Keratinocyte (primary cell): ENCODE data around the gene CPNE4. TPM values are rescaled to one million over a fixed set of nuclear protein-coding genes. Genes with fewer than 3 reads are reported as not detected.

Experiments
- DNase-seq: peaks from one replicate; pipeline ENCODE4 v3.0.0-alpha.2; 2011; ENCODE audit warnings: low read depth, missing footprints, low spot score
- FAIRE-seq: peaks from 2 replicates; lab custom pipeline; 2011; peaks lifted over from hg19 to GRCh38; lab: Jason Lieb, UNC
- H2AFZ ChIP-seq: 2 replicates; pipeline ENCODE4 v1.6.0; 2012; ENCODE audit warnings: low read length, control low read depth, inconsistent platforms; ENCODE audit not compliant: control insufficient read depth
- H3K27ac ChIP-seq: 2 replicates; pipeline ENCODE4 v1.5.1; 2011; ENCODE audit warnings: low read length; ENCODE audit not compliant: control insufficient read depth, insufficient read depth
- H3K27me3 ChIP-seq: 3 replicates; pipeline ENCODE4 v1.6.0; 2011; ENCODE audit warnings: low read length; ENCODE audit not compliant: control insufficient read depth, insufficient read depth; ENCODE audit errors: extremely low read depth
- H3K36me3 ChIP-seq, 2 experiments: 2 replicates in 1 of 2; 3 replicates in 1 of 2; pipeline ENCODE4 v1.5.1; 2011; ENCODE audit warnings: low read length in 2 of 2, mild to moderate bottlenecking in 1 of 2; ENCODE audit not compliant: control insufficient read depth in 2 of 2, insufficient read depth in 2 of 2; ENCODE audit errors: extremely low read depth in 1 of 2
- H3K4me1 ChIP-seq: 3 replicates; pipeline ENCODE4 v1.5.1; 2011; ENCODE audit warnings: low read length; ENCODE audit not compliant: control insufficient read depth, insufficient read depth; ENCODE audit errors: extremely low read depth
- H3K4me2 ChIP-seq: 3 replicates; pipeline ENCODE4 v1.6.0; 2011; ENCODE audit warnings: low read depth, low read length; ENCODE audit not compliant: control insufficient read depth, insufficient read depth; ENCODE audit errors: extremely low read depth
- H3K4me3 ChIP-seq, 3 experiments: fragments of 200-600 bp in 1 of 3; sonication (generic) in 1 of 3; 2 replicates in 2 of 3; 3 replicates in 1 of 3; pipeline ENCODE4 v1.5.1; 2011 to 2016; ENCODE audit warnings: low read length in 3 of 3, mild to moderate bottlenecking in 3 of 3, control low read depth in 2 of 3, inconsistent platforms in 1 of 3, low read depth in 1 of 3, mixed read lengths in 1 of 3, mixed run types in 1 of 3, moderate library complexity in 1 of 3; ENCODE audit not compliant: control insufficient read depth in 2 of 3, insufficient read depth in 2 of 3; ENCODE audit errors: extremely low read depth in 1 of 3
- H3K79me2 ChIP-seq: 2 replicates; pipeline ENCODE4 v1.6.0; 2012; ENCODE audit warnings: low read length; ENCODE audit not compliant: control insufficient read depth, insufficient read depth
- H3K9ac ChIP-seq: 3 replicates; pipeline ENCODE4 v1.6.0; 2011; ENCODE audit warnings: low read length; ENCODE audit not compliant: control insufficient read depth, insufficient read depth; ENCODE audit errors: extremely low read depth
- H3K9me1 ChIP-seq: 3 replicates; pipeline ENCODE4 v1.6.0; 2011; ENCODE audit warnings: low read length; ENCODE audit not compliant: control insufficient read depth, insufficient read depth; ENCODE audit errors: extremely low read depth
- H3K9me3 ChIP-seq: 2 replicates; pipeline ENCODE4 v1.5.1; 2012; ENCODE audit warnings: low read depth, low read length; ENCODE audit not compliant: control insufficient read depth
- H4K20me1 ChIP-seq: 3 replicates; pipeline ENCODE4 v1.6.0; 2011; ENCODE audit warnings: low read length; ENCODE audit not compliant: control insufficient read depth, insufficient read depth; ENCODE audit errors: extremely low read depth
- CTCF ChIP-seq, 3 experiments: IDR thresholded peaks in 1 of 3; conservative IDR thresholded peaks in 1 of 3; optimal IDR thresholded peaks in 1 of 3; 2 replicates in 2 of 3; 3 replicates in 1 of 3; pipeline versions ENCODE3 to v1.5.1; 2011; ENCODE audit warnings: low read length in 3 of 3, mild to moderate bottlenecking in 3 of 3, moderate library complexity in 2 of 3, control low read depth in 1 of 3, inconsistent platforms in 1 of 3; ENCODE audit not compliant: insufficient read depth in 2 of 3; ENCODE audit errors: extremely low read depth in 1 of 3
- EZH2 ChIP-seq: IDR thresholded peaks from one replicate; pipeline ENCODE4 v1.6.1; 2012; ENCODE audit warnings: inconsistent platforms, mild to moderate bottlenecking, low read length, moderate library complexity
- dilution Hi-C: fragments of 300-500 bp; cut with MboI; formaldehyde crosslinking; loops from one replicate; pipeline ENCODE4 v1.7.0; 2020; ENCODE audit warnings: low sequenced_read_pairs; ENCODE audit not compliant: extremely low pct_ligation_motif_present
- polyA plus RNA-seq, 5 experiments: library from polyadenylated mRNA; depleted of rRNA in 3 of 5; stranded (reverse) in 3 of 5; stranded (forward) in 1 of 5; unstranded in 1 of 5; fragments of >200 nt; gene quantifications; 1 replicate in 1 of 5; 2 replicates in 3 of 5; 3 replicates in 1 of 5; pipeline versions ENCODE4 v1.2.1 to v1.2.3, GENCODE V29; 2011 to 2012; ENCODE audit warnings: missing spikeins in 2 of 5, low read depth in 1 of 5, low replicate concordance in 1 of 5

The CPNE4 gene
- polyA plus RNA-seq, 1 donor (not counting 4 experiments of a cell fraction or from before 2014, with no cell fraction given): 0.08 TPM

- H3K27me3 ChIP-seq: no peaks in the 10 kb centered on the region
- H3K36me3 ChIP-seq: no peaks in the 10 kb centered on the region
- no peaks in the 10 kb centered on the region for H3K9me1 ChIP-seq
- H4K20me1 ChIP-seq: no peaks in the 10 kb centered on the region
- dilution Hi-C loops: no loop called here
- DNase-seq (no peak), FAIRE-seq (no peak)
- no peaks in the 10 kb centered on the region for H3K79me2 ChIP-seq
- H3K27ac ChIP-seq: no peak overlapping the region
- no peaks in the 10 kb centered on the region for H3K4me1 ChIP-seq
- no peak for TF ChIP-seq CTCF (optimal IDR thresholded peaks at IDR 0.05 in 1 of 3, IDR thresholded peaks at IDR 0.05 in 1 of 3, conservative IDR thresholded peaks at IDR 0.05 in 1 of 3; ENCODE audit: extremely low read depth in 1 of 3, insufficient read depth in 2 of 3, low read length in 3 of 3)
- TF ChIP-seq EZH2: no peak
- H2AFZ ChIP-seq: no peak overlapping the region
- no peaks in the 10 kb centered on the region for H3K9me3 ChIP-seq
- no peak overlapping the region for H3K4me3 ChIP-seq
- no peak overlapping the region for H3K9ac ChIP-seq
- H3K4me2 ChIP-seq: no peak overlapping the region
Observed at GRCh38 chr3:131843174-131843573, 191.6 kb downstream of the CPNE4 start.

- H2AFZ ChIP-seq: no peak overlapping the region
- H3K9ac ChIP-seq: no peak overlapping the region
- dilution Hi-C loops: no loop called here
- no peaks in the 10 kb centered on the region for H3K27me3 ChIP-seq
- no peaks in the 10 kb centered on the region for H4K20me1 ChIP-seq
- no peaks in the 10 kb centered on the region for H3K9me3 ChIP-seq
- H3K36me3 ChIP-seq: no peaks in the 10 kb centered on the region
- H3K9me1 ChIP-seq: no peaks in the 10 kb centered on the region
- no peak overlapping the region for H3K27ac ChIP-seq
- H3K4me2 ChIP-seq: no peak overlapping the region
- no peaks in the 10 kb centered on the region for H3K79me2 ChIP-seq
- TF ChIP-seq EZH2 (no peak), CTCF (optimal IDR thresholded peaks at IDR 0.05 in 1 of 3, IDR thresholded peaks at IDR 0.05 in 1 of 3, conservative IDR thresholded peaks at IDR 0.05 in 1 of 3; ENCODE audit: extremely low read depth in 1 of 3, insufficient read depth in 2 of 3, low read length in 3 of 3) (no peak)
- no peak overlapping the region for H3K4me3 ChIP-seq
- no peaks in the 10 kb centered on the region for H3K4me1 ChIP-seq
- no peak for FAIRE-seq
- DNase-seq: no peak
Observed at GRCh38 chr3:131840156-131840797, 194.5 kb downstream of the CPNE4 start.
